GM23338 (cell line): ENCODE data around the gene EFNB3. TPM values are rescaled to one million over a fixed set of nuclear protein-coding genes. Genes with fewer than 3 reads are reported as not detected.

Source experiments
- ATAC-seq: fragments of 200-7000 bp; cut with Tn5 transposase; 3 replicates; pipeline ENCODE4 v1.9.1; 2020
- DNase-seq: peaks from one replicate; pipeline ENCODE4 v3.0.0-alpha.2; 2015; ENCODE audit warnings: low spot score
- H2AFZ ChIP-seq: fragments of 200-600 bp; sonication (generic); 2 replicates; pipeline ENCODE4 v1.8.0; 2016; ENCODE audit warnings: antibody characterized with exemption, mild to moderate bottlenecking, moderate library complexity
- H3F3A ChIP-seq: fragments of 200-600 bp; sonication (generic); replicated peaks from 2 replicates; pipeline ENCODE4 v1.8.0; 2017; ENCODE audit warnings: antibody characterized with exemption, mixed run types, low read depth
- H3K27ac ChIP-seq: fragments of 200-600 bp; sonication (generic); 2 replicates; pipeline ENCODE4 v1.6.1; 2016; ENCODE audit warnings: low read depth
- H3K27me3 ChIP-seq: fragments of 200-600 bp; sonication (generic); 2 replicates; pipeline ENCODE4 v1.8.0; 2016; ENCODE audit warnings: mild to moderate bottlenecking, mixed run types, moderate library complexity; ENCODE audit not compliant: insufficient read depth
- H3K36me3 ChIP-seq: fragments of 200-600 bp; sonication (generic); 2 replicates; pipeline ENCODE4 v1.8.0; 2016; ENCODE audit warnings: mild to moderate bottlenecking; ENCODE audit not compliant: insufficient read depth
- H3K4me1 ChIP-seq: fragments of 200-600 bp; sonication (generic); 2 replicates; pipeline ENCODE4 v1.8.0; 2016; ENCODE audit warnings: mild to moderate bottlenecking, moderate library complexity; ENCODE audit not compliant: insufficient read depth
- H3K4me2 ChIP-seq: fragments of 200-600 bp; sonication (generic); 2 replicates; pipeline ENCODE4 v1.7.1; 2017; ENCODE audit warnings: mixed run types
- H3K4me3 ChIP-seq: fragments of 200-600 bp; sonication (generic); 2 replicates; pipeline ENCODE4 v1.6.1; 2016; ENCODE audit warnings: mixed run types
- H3K79me2 ChIP-seq: fragments of 200-600 bp; sonication (generic); replicated peaks from 2 replicates; pipeline ENCODE4 v1.8.0; 2017; ENCODE audit warnings: mild to moderate bottlenecking; ENCODE audit not compliant: insufficient read depth
- H3K9me2 ChIP-seq: fragments of 200-600 bp; sonication (generic); 2 replicates; pipeline ENCODE4 v1.8.0; 2017; ENCODE audit not compliant: insufficient read depth
- H4K20me1 ChIP-seq: fragments of 200-600 bp; sonication (generic); replicated peaks from 2 replicates; pipeline ENCODE4 v1.8.0; 2017; ENCODE audit warnings: mild to moderate bottlenecking; ENCODE audit not compliant: insufficient read depth
- H3K27ac Mint-ChIP-seq: 2 replicates; pipeline ENCODE4 v1.8.0; 2020; ENCODE audit warnings: inconsistent platforms, mild to moderate bottlenecking, moderate library complexity, mixed read lengths
- H3K27me3 Mint-ChIP-seq: 3 replicates; pipeline ENCODE4 v1.8.0; 2022; ENCODE audit warnings: low read depth, mild to moderate bottlenecking, moderate library complexity, mixed read lengths, inconsistent platforms; ENCODE audit not compliant: insufficient read depth, poor library complexity
- H3K36me3 Mint-ChIP-seq: 3 replicates; pipeline ENCODE4 v1.8.0; 2021; ENCODE audit warnings: low read depth, mild to moderate bottlenecking, inconsistent platforms, moderate library complexity, mixed read lengths
- H3K4me1 Mint-ChIP-seq: 3 replicates; pipeline ENCODE4 v1.8.0; 2020; ENCODE audit warnings: mild to moderate bottlenecking, inconsistent platforms, mixed read lengths
- H3K4me3 Mint-ChIP-seq: 3 replicates; pipeline ENCODE4 v1.8.0; 2021; ENCODE audit warnings: moderate library complexity, mild to moderate bottlenecking, inconsistent platforms, mixed read lengths
- H3K9me3 Mint-ChIP-seq: 3 replicates; pipeline ENCODE4 v1.8.0; 2020; ENCODE audit warnings: moderate library complexity, mild to moderate bottlenecking, inconsistent platforms, mixed read lengths
- CREB1 ChIP-seq: fragments of 250-450 bp; sonication (Bioruptor Pico); IDR thresholded peaks from 2 replicates; pipeline ENCODE4 v1.5.0; 2020; ENCODE audit warnings: low read depth, mild to moderate bottlenecking, moderate library complexity
- EZH2 ChIP-seq: fragments of 200-600 bp; sonication (generic); IDR thresholded peaks from one replicate; pipeline ENCODE4 v1.8.0; 2017; ENCODE audit warnings: antibody characterized with exemption, mild to moderate bottlenecking, low read depth; ENCODE audit not compliant: unreplicated experiment
- JUNB ChIP-seq: IDR thresholded peaks from one replicate; pipeline ENCODE4 v1.6.1; 2016; ENCODE audit warnings: antibody characterized with exemption; ENCODE audit not compliant: unreplicated experiment
- NANOG ChIP-seq: IDR thresholded peaks from 2 replicates; pipeline ENCODE4 v1.6.1; 2016; ENCODE audit warnings: antibody characterized with exemption, borderline replicate concordance
- POLR2AphosphoS5 ChIP-seq: IDR thresholded peaks from 2 replicates; pipeline ENCODE4 v1.6.1; 2016; ENCODE audit warnings: antibody characterized with exemption, low read depth
- STAT1 ChIP-seq: IDR thresholded peaks from one replicate; pipeline ENCODE4 v1.6.1; 2016; ENCODE audit warnings: antibody characterized with exemption; ENCODE audit not compliant: unreplicated experiment
- ZNF114 ChIP-seq: fragments of 250-450 bp; sonication (Bioruptor Pico); IDR thresholded peaks from 2 replicates; pipeline ENCODE4 v1.5.0; 2020; ENCODE audit warnings: mild to moderate bottlenecking, moderate library complexity
- ZNF331 ChIP-seq: fragments of 250-450 bp; sonication (Bioruptor Pico); IDR thresholded peaks from 2 replicates; pipeline ENCODE4 v1.5.0; 2020; ENCODE audit warnings: low read depth, mild to moderate bottlenecking, moderate library complexity
- polyA plus RNA-seq: library from polyadenylated mRNA; unstranded; fragments of >200 nt; fragmentation: Nextera tagmentation; extraction: Ambion mirVana; gene quantifications from 2 replicates; pipeline ENCODE4 v1.2.1, GENCODE V29; 2016
- total RNA-seq: library from RNA; depleted of rRNA; stranded (reverse); fragments of >200 nt; shearing (Covaris generic); gene quantifications from 2 replicates; pipeline ENCODE4 v1.2.3, GENCODE V29; 2014
- TF ChIP-seq, protein P1 (sequence below): IDR thresholded peaks from 2 replicates; pipeline ENCODE4 v1.6.1; 2016; ENCODE audit warnings: antibody characterized with exemption
- TF ChIP-seq, protein P2 (sequence below), 2 experiments: fragments of 200-600 bp in 1 of 2; sonication (generic) in 1 of 2; conservative IDR thresholded peaks; 2 replicates each; pipeline versions ENCODE4 v1.5.1 to v1.6.1; 2016 to 2017; ENCODE audit warnings: antibody characterized with exemption in 2 of 2, low read depth in 2 of 2, mild to moderate bottlenecking in 2 of 2, moderate library complexity in 1 of 2
- TF ChIP-seq, protein P3 (sequence below): fragments of 250-450 bp; sonication (Bioruptor Pico); IDR thresholded peaks from 2 replicates; pipeline ENCODE4 v1.5.0; 2020; ENCODE audit warnings: mild to moderate bottlenecking, moderate library complexity

EFNB3 gene
- total and polyA plus RNA-seq, 2 experiments from 2014 or later: 4.2 to 11.5 TPM

DNA sequence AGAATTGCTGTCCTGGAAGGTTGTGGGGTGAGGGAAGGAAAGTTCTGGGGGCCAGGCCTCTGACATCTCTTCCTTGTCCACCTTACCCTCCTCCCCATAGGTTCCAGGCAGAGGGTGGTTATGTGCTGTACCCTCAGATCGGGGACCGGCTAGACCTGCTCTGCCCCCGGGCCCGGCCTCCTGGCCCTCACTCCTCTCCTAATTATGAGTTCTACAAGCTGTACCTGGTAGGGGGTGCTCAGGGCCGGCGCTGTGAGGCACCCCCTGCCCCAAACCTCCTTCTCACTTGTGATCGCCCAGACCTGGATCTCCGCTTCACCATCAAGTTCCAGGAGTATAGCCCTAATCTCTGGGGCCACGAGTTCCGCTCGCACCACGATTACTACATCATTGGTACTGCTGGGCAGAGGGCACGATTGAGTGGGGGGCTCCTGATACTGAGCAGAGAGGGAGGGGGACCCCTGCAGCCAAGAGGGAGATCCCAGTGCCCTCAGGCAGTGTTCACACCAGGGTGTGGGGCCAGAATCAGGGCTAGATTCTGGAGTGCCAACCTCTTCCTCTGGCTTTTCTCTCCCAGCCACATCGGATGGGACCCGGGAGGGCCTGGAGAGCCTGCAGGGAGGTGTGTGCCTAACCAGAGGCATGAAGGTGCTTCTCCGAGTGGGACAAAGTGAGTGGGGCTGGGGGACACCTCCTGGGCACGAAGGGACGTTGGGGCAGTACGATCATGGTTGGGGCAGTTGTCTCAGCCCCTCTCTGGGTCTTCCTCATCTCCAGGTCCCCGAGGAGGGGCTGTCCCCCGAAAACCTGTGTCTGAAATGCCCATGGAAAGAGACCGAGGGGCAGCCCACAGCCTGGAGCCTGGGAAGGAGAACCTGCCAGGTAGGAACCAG, 3.1 kb downstream of the EFNB3 start:
- Histone ChIP-seq H2AFZ (no peak overlapping the region), H4K20me1 (no peaks in the 10 kb centered on the region; the same call in 1 of the 2 replicates), H3K27ac (no peak overlapping the region), H3F3A (0 out of 2 replicates have a peak, but pooled peaks cover 20% of the 10 kb centered on the region), H3K27me3 (peaks cover 11% of the 10 kb centered on the region), H3K4me3 (no peak overlapping the region), H3K4me2 (no peak overlapping the region), H3K9me2 (0 out of 2 replicates have a peak, but pooled peaks cover 8% of the 10 kb centered on the region), H3K79me2 (no peaks in the 10 kb centered on the region), H3K4me1 (peaks cover 36% of the 10 kb centered on the region), H3K36me3 (no peaks in the 10 kb centered on the region)
- Mint-ChIP-seq H3K9me3 (no peaks in the 10 kb centered on the region), H3K36me3 (0 out of 3 replicates have a peak, but pooled peaks cover 4% of the 10 kb centered on the region), H3K4me3 (no peak overlapping the region), H3K27me3 (peaks cover 17% of the 10 kb centered on the region), H3K27ac (no peak overlapping the region), H3K4me1 (peaks cover 50% of the 10 kb centered on the region)
- no peak for ATAC-seq
- no peak for TF ChIP-seq STAT1
- no peak for TF ChIP-seq JUNB
- TF ChIP-seq CREB1 (CRISPR knock-in tag): no peak
- TF ChIP-seq ZNF114 (CRISPR knock-in tag): no peak
- TF ChIP-seq ZNF331 (CRISPR knock-in tag): no peak
- TF ChIP-seq POLR2AphosphoS5: no peak
- TF ChIP-seq, protein P1, sequence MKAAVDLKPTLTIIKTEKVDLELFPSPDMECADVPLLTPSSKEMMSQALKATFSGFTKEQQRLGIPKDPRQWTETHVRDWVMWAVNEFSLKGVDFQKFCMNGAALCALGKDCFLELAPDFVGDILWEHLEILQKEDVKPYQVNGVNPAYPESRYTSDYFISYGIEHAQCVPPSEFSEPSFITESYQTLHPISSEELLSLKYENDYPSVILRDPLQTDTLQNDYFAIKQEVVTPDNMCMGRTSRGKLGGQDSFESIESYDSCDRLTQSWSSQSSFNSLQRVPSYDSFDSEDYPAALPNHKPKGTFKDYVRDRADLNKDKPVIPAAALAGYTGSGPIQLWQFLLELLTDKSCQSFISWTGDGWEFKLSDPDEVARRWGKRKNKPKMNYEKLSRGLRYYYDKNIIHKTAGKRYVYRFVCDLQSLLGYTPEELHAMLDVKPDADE: no peak
- TF ChIP-seq, protein P2, sequence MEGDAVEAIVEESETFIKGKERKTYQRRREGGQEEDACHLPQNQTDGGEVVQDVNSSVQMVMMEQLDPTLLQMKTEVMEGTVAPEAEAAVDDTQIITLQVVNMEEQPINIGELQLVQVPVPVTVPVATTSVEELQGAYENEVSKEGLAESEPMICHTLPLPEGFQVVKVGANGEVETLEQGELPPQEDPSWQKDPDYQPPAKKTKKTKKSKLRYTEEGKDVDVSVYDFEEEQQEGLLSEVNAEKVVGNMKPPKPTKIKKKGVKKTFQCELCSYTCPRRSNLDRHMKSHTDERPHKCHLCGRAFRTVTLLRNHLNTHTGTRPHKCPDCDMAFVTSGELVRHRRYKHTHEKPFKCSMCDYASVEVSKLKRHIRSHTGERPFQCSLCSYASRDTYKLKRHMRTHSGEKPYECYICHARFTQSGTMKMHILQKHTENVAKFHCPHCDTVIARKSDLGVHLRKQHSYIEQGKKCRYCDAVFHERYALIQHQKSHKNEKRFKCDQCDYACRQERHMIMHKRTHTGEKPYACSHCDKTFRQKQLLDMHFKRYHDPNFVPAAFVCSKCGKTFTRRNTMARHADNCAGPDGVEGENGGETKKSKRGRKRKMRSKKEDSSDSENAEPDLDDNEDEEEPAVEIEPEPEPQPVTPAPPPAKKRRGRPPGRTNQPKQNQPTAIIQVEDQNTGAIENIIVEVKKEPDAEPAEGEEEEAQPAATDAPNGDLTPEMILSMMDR (conservative IDR thresholded peaks at IDR 0.05; ENCODE audit: low read depth in 2 of 2): no peak
- DNase-seq: no peak

DNA sequence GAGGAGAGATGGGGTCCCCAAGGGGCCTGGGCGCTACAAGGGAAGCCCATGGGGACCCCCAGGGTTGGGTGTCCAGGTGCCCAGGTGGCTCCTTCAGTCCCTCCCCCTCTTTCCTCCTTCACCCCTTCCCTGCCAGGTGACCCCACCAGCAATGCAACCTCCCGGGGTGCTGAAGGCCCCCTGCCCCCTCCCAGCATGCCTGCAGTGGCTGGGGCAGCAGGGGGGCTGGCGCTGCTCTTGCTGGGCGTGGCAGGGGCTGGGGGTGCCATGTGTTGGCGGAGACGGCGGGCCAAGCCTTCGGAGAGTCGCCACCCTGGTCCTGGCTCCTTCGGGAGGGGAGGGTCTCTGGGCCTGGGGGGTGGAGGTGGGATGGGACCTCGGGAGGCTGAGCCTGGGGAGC, 4.0 kb downstream of the EFNB3 start:
- Histone ChIP-seq H3K79me2 (no peaks in the 10 kb centered on the region), H3K4me2 (no peak overlapping the region), H3F3A (0 out of 2 replicates have a peak, but pooled peaks cover 22% of the 10 kb centered on the region), H3K36me3 (no peaks in the 10 kb centered on the region), H3K27me3 (peaks cover 11% of the 10 kb centered on the region), H3K9me2 (0 out of 2 replicates have a peak, but pooled peaks cover 8% of the 10 kb centered on the region), H3K27ac (no peak overlapping the region), H4K20me1 (no peaks in the 10 kb centered on the region), H3K4me3 (no peak overlapping the region), H3K4me1 (peaks cover 30% of the 10 kb centered on the region; the same call in 1 of the 2 replicates), H2AFZ (no peak overlapping the region)
- DNase-seq (no peak), ATAC-seq (no peak)
- H3K27me3 Mint-ChIP-seq: peaks cover 20% of the 10 kb centered on the region
- no peak overlapping the region for H3K27ac Mint-ChIP-seq
- peaks cover 44% of the 10 kb centered on the region for H3K4me1 Mint-ChIP-seq
- no peaks in the 10 kb centered on the region; the same call in 2 of the 3 replicates for H3K9me3 Mint-ChIP-seq
- no peak overlapping the region for H3K4me3 Mint-ChIP-seq
- H3K36me3 Mint-ChIP-seq: 0 out of 3 replicates have a peak, but pooled peaks cover 4% of the 10 kb centered on the region
- TF ChIP-seq EZH2: no peak
- TF ChIP-seq ZNF114 (CRISPR knock-in tag): no peak
- no peak for TF ChIP-seq NANOG
- TF ChIP-seq, protein P3, sequence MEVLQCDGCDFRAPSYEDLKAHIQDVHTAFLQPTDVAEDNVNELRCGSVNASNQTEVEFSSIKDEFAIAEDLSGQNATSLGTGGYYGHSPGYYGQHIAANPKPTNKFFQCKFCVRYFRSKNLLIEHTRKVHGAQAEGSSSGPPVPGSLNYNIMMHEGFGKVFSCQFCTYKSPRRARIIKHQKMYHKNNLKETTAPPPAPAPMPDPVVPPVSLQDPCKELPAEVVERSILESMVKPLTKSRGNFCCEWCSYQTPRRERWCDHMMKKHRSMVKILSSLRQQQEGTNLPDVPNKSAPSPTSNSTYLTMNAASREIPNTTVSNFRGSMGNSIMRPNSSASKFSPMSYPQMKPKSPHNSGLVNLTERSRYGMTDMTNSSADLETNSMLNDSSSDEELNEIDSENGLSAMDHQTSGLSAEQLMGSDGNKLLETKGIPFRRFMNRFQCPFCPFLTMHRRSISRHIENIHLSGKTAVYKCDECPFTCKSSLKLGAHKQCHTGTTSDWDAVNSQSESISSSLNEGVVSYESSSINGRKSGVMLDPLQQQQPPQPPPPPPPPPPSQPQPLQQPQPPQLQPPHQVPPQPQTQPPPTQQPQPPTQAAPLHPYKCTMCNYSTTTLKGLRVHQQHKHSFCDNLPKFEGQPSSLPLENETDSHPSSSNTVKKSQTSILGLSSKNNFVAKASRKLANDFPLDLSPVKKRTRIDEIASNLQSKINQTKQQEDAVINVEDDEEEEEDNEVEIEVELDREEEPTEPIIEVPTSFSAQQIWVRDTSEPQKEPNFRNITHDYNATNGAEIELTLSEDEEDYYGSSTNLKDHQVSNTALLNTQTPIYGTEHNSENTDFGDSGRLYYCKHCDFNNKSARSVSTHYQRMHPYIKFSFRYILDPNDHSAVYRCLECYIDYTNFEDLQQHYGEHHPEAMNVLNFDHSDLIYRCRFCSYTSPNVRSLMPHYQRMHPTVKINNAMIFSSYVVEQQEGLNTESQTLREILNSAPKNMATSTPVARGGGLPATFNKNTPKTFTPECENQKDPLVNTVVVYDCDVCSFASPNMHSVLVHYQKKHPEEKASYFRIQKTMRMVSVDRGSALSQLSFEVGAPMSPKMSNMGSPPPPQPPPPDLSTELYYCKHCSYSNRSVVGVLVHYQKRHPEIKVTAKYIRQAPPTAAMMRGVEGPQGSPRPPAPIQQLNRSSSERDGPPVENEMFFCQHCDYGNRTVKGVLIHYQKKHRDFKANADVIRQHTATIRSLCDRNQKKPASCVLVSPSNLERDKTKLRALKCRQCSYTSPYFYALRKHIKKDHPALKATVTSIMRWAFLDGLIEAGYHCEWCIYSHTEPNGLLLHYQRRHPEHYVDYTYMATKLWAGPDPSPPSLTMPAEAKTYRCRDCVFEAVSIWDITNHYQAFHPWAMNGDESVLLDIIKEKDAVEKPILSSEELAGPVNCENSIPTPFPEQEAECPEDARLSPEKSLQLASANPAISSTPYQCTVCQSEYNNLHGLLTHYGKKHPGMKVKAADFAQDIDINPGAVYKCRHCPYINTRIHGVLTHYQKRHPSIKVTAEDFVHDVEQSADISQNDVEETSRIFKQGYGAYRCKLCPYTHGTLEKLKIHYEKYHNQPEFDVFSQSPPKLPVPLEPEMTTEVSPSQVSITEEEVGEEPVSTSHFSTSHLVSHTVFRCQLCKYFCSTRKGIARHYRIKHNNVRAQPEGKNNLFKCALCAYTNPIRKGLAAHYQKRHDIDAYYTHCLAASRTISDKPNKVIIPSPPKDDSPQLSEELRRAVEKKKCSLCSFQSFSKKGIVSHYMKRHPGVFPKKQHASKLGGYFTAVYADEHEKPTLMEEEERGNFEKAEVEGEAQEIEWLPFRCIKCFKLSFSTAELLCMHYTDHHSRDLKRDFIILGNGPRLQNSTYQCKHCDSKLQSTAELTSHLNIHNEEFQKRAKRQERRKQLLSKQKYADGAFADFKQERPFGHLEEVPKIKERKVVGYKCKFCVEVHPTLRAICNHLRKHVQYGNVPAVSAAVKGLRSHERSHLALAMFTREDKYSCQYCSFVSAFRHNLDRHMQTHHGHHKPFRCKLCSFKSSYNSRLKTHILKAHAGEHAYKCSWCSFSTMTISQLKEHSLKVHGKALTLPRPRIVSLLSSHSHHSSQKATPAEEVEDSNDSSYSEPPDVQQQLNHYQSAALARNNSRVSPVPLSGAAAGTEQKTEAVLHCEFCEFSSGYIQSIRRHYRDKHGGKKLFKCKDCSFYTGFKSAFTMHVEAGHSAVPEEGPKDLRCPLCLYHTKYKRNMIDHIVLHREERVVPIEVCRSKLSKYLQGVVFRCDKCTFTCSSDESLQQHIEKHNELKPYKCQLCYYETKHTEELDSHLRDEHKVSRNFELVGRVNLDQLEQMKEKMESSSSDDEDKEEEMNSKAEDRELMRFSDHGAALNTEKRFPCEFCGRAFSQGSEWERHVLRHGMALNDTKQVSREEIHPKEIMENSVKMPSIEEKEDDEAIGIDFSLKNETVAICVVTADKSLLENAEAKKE: no peak
